ENCODE measurements around the gene HERC4.
"Not testable (repeated sequence)": the region's sequence is repeated elsewhere in the genome, so short reads cannot be mapped to it uniquely, and the experiment has no call there.

Gene HERC4

DNA sequence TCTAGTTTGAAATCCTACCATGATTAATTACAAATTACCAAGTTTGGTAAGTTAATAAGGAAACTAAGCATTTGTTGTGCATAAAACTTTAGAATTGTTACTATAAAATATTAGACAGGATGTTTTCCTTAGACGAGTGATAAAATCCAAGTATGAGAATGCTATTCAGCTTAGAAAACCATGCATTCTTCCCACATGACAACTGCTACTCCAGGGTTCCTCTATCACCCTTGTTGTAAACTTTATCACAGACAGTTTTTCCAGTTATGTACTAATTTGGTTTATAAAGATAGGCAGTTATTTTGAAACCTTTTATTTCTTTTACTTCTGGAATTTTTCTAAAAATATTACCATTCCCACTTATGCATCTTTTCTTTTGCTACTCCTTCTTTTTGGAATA, 138.7 kb downstream of the HERC4 start:
- DNase-seq, result no peak

- DNase-seq, result no peak
Observed at GRCh38 chr10:67935223-67935622, 139.9 kb downstream of the HERC4 start.

DNA sequence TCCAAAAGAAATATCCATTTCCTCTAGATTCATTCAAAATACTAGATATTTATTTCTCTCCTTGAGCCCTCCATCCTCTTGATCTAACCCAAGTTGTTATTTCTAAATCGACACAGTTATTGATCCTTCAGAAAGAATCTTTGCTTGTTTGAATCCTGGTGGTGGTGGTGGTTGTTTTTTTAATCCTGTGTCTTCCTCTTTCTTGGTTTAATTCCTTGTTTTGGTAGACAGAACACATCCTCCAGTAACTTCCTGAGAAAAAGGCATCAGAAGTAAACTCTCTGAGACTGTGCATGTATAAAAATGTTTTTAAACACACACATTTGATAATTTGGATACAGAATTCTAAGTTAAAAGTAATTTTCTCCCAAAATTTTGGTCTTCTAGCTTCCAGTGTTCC, 140.7 kb downstream of the HERC4 start:
- DNase-seq, result no peak

GRCh38 chr10:67933199-67933598, 141.9 kb downstream of the HERC4 start:
- DNase-seq, result no peak

GRCh38 chr10:67926951-67927350, 148.1 kb downstream of the HERC4 start:
- no peak for DNase-seq

DNA sequence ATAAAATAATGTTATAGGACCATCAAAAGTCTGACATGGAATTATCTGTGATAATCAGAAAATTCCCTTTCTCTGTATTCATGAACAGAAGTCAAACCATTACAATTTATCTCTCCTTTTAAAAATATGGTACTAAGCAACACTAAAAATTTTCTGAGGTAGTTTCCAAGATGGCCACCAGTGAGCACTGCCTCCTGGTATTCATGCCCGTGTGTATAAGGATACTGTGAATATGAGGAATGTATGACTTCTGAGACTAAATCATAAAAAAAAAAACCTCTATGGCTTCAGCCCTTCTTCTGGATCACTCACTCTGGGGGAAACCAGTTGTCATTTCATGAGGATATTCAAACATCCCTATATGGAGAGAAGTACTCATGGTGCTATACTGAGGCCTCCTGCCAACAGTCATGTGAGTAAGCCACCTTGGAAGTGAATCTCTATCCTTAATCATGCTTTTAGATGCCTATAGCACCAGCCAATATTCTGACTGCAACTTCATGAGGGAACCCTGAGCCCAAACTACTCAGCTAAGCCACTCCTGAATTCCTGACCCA, 149.6 kb downstream of the HERC4 start:
- DNase-seq, result no peak

DNA sequence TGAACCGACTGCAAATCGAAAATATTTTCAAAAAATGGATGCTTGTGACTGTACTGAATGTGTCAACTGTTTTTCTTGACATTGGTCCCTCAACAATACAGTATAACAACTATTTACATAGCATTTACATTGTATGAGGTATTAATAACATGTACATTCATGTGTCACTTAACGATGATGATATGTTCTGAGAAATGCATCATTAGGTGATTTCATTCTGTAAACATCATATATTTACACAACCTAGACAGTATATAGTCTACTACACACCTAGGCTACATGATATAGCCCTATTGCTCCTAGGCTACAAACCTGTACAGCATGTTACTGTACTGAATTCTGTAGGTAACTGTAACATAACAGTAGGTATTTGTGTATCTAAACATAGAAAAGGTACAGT, 150.9 kb downstream of the HERC4 start:
- no peak for DNase-seq

DNA sequence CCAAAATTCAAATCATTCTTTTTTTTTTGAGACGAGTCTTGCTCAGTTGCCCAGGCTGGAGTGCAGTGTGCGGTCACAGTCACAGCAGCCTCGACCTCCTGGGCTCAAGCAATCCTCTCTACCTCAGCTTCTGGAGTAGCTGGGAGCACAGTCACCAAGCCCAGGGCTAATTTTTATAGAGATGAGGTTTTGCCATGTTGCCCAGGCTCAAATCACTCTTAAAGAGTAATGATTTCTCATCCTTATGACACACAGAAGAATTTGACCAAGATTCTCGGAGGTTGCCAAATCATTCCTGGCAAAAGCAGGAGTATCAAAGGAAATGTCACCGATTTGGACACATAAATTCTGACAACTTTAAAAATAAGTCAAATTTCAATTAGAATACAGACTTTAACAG, 151.5 kb downstream of the HERC4 start:
- no peak for DNase-seq

- no peak for DNase-seq
Observed at GRCh38 chr10:67921065-67921464, 154.0 kb downstream of the HERC4 start.

- DNase-seq, result no peak
Observed at GRCh38 chr10:67917679-67918078, 157.4 kb downstream of the HERC4 start.

DNA sequence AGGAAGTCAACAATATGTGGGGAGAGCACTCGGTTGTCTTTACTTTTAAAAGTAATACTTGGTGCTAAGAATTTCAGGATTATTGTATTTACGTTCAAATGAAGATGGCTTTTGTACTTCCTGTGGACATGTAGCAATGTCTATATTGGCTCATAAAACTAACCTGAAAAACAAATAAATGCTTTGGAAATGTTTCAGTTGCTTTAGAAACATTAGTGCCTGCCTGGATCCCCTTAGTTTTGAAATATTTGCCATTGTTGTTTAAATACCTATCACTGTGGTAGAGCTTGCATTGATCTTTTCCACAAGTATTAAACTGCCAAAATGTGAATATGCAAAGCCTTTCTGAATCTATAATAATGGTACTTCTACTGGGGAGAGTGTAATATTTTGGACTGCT, 157.9 kb downstream of the HERC4 start:
- DNase-seq, result no peak

DNA sequence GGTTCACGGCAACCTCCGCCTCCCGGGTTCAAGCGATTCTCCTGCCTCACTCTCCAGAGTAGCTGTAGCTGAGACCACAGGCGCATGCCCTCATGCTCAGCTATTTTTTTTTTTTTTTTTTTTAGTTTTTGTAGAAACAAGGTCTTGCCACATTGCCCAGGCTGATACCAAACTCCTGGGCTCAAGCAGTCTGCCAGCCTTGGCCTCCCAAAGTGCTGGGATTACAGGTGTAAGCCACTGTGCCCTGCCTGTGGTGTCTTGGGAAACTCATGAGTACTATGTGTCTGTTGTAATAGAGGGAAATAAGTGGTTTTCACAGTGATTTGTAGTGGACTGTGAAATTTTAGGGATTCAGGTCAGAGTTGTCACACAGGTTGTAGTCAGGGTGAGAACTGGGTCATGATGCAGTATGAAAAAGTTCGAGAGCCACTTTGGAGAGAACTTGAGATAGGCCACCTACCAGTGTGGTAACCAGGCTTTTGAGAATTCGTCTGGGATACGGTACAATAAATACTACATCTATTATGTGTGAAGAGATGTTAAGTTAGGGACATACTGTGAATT, 160.2 kb downstream of the HERC4 start:
- no peak for DNase-seq

- no peak for DNase-seq
Observed at GRCh38 chr10:67912331-67912946, 162.6 kb downstream of the HERC4 start.

- no peak for DNase-seq
Observed at GRCh38 chr10:67903581-67903980, 171.5 kb downstream of the HERC4 start.

- no peak for DNase-seq
Observed at GRCh38 chr10:67893637-67894036, 181.4 kb downstream of the HERC4 start.

DNA sequence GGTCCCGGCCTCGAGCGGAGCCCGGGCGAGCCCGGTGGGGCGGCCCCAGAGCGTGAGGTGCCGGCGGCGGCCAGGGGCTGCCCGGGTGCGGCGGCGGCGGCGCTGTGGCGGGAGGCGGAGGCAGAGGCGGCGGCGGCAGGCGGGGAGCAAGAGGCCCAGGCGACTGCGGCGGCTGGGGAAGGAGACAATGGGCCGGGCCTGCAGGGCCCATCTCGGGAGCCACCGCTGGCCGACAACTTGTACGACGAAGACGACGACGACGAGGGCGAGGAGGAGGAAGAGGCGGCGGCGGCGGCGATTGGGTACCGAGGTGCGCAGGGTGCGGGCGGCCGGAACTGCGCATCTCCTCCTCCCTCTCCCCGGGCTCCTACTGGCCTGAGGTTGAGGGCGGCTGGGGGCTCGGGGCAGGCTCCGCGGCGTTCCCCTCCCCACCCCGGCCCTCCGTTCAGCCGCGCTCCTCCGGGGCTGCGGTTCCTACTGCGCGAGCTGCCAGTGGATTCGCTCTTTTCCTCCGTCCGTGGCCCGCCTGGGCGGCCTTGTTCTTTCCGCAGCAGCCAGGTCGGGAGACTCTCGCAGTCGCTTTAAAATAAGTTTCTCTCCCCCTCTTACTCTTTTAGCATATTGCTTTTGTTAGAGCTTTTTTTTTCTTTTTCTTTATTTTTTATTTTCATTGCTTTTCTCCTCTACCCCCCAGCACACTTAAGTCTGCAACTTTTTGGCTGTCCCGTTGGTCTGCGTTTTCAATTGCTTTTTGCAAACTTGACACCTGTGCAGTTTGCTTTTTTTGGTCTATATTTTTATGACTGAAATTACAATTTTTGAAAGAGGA, 190.0 kb downstream of the HERC4 start:
- DNase-seq, result peak; percentile 79

- peak; percentile 95 for DNase-seq
Observed at GRCh38 chr10:67884313-67884841, 190.7 kb downstream of the HERC4 start, which contains the start of gene SIRT1. SIRT1 (plus strand) TSS chr10:67884656; CDS start chr10:67884722, 66 bp downstream.

- DNase-seq, result no peak
Observed at GRCh38 chr10:67883710-67884312, 191.3 kb downstream of the HERC4 start.

DNA sequence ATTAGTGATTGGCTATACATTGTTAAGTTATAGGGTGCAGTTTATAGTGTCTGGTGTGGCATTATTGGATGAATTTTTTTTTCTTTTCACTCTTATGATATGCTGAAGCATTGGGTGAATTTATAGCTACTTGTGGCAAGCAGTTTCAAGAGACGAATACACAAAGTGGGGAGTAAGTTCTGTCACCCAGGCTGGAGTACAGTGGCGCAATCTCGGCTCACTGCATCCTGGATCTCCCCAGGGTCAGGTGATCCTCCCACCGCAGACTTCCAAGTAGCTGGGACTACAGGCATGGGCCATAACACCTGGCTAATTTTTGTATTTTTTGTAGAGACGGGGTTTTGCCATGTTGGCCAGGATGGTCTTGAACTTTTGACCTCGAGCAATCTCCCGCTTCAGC, 196.9 kb downstream of the HERC4 start:
- no peak for DNase-seq

GRCh38 chr10:67877421-67877820, 197.7 kb downstream of the HERC4 start:
- not testable (repeated sequence) for DNase-seq

DNA sequence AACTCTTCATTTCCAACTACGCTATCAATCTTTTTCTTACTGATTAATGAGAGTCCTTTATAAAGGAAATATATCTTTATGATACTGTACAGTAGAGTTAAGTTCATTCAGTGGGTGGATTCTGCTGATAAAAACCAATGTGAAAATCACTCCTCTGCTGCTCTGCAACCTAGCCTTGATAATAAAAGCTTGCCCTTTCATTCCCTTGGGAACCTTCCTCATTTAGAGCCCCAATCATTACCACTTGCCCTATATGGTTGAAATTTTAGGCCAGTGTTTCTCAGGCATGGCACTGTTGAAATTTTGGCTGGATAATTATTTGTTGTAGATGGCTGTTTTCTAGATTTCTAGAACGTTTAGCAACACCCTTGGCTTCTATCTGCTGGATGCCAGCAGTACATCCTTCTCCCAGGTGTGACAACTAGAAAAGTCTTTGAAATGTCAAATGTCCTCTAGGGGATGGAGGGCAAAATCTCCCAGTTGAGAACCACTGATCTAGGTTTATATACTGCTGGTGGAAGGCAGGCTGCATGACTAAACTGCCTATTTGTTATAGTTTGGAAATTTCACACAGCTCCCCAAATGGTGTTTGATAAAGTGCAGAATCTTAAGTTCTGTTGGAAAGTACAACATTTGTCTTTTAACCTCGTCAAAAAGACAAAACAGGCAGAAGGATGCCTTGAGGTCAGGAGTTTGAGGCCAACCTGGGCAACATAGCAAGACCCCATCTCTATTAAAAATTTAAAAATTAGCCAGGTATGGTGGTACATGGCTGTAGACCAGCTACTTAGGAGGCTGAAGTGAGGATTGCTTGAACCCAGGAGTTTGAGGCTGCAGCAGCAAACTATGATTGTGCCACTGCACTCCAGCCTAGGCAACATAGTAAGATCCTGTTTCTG, 199.5 kb downstream of the HERC4 start:
- no peak for DNase-seq

Measured in CD4-positive, alpha-beta T cell treated with Interferon gamma for 1 hour (primary cell).